Hepatocyte (in vitro differentiated cells): ENCODE measurements around the gene GADD45GIP1. TPM values are rescaled to one million over a fixed set of nuclear protein-coding genes. Genes with fewer than 3 reads are reported as not detected.
"Not testable (repeated sequence)": the region's sequence is repeated elsewhere in the genome, so short reads cannot be mapped to it uniquely, and the experiment has no call there.

Experiments used
- DNase-seq: peaks from one replicate; pipeline ENCODE4 v3.0.0-alpha.2; 2016; ENCODE audit warnings: low spot score
- H2AFZ ChIP-seq: fragments of 200-600 bp; sonication (generic); 2 replicates; pipeline ENCODE4 v1.6.0; 2016; ENCODE audit warnings: antibody characterized with exemption, mild to moderate bottlenecking
- H3K27ac ChIP-seq: fragments of 200-600 bp; sonication (generic); 2 replicates; pipeline ENCODE4 v1.5.1; 2016; ENCODE audit warnings: mild to moderate bottlenecking
- H3K27me3 ChIP-seq: fragments of 200-600 bp; sonication (generic); 2 replicates; pipeline ENCODE4 v1.6.1; 2016
- H3K36me3 ChIP-seq: fragments of 200-600 bp; sonication (generic); replicated peaks from 2 replicates; pipeline ENCODE4 v1.5.1; 2016; ENCODE audit warnings: low read depth; ENCODE audit not compliant: insufficient read depth
- H3K4me1 ChIP-seq: fragments of 200-600 bp; sonication (generic); 2 replicates; pipeline ENCODE4 v1.5.1; 2016; ENCODE audit warnings: mild to moderate bottlenecking, moderate library complexity; ENCODE audit not compliant: insufficient read depth
- H3K4me2 ChIP-seq: fragments of 200-600 bp; sonication (generic); 2 replicates; pipeline ENCODE4 v1.6.0; 2016
- H3K4me3 ChIP-seq: fragments of 200-600 bp; sonication (generic); 2 replicates; pipeline ENCODE4 v1.5.1; 2016; ENCODE audit warnings: mild to moderate bottlenecking
- H3K79me2 ChIP-seq: fragments of 200-600 bp; sonication (generic); 2 replicates; pipeline ENCODE4 v1.6.0; 2017; ENCODE audit warnings: mild to moderate bottlenecking
- H3K9me2 ChIP-seq: fragments of 200-600 bp; sonication (generic); replicated peaks from 2 replicates; pipeline ENCODE4 v1.6.0; 2017; ENCODE audit warnings: mild to moderate bottlenecking; ENCODE audit not compliant: insufficient read depth
- H3K9me3 ChIP-seq: fragments of 200-600 bp; sonication (generic); 2 replicates; pipeline ENCODE4 v1.5.1; 2016; ENCODE audit warnings: low read depth, mild to moderate bottlenecking
- H4K20me1 ChIP-seq: fragments of 200-600 bp; sonication (generic); 2 replicates; pipeline ENCODE4 v1.6.0; 2016; ENCODE audit warnings: mild to moderate bottlenecking; ENCODE audit not compliant: insufficient read depth, poor library complexity, severe bottlenecking
- EZH2 ChIP-seq: fragments of 200-600 bp; sonication (generic); IDR thresholded peaks from 2 replicates; pipeline ENCODE4 v1.6.1; 2016; ENCODE audit warnings: antibody characterized with exemption, mild to moderate bottlenecking, borderline replicate concordance
- EZH2phosphoT487 ChIP-seq: fragments of 200-600 bp; sonication (generic); IDR thresholded peaks from one replicate; pipeline ENCODE4 v1.6.1; 2018; ENCODE audit warnings: antibody characterized with exemption, mild to moderate bottlenecking, low read depth, moderate library complexity; ENCODE audit not compliant: unreplicated experiment, severe bottlenecking
- WGBS: methylation state at CpG from one replicate; pipeline ENCODE4 v1.1.6; 2016; ENCODE audit warnings: low lambda C conversion rate; ENCODE audit errors: missing lambda C conversion rate; 5-methylcytosine and 5-hydroxymethylcytosine counted together
- polyA plus RNA-seq: library from polyadenylated mRNA; unstranded; fragments of >200 nt; fragmentation: Nextera tagmentation; extraction: Ambion mirVana; gene quantifications from 2 replicates; pipeline ENCODE4 v1.2.1, GENCODE V29; 2016
- total RNA-seq: library from RNA; depleted of rRNA; stranded (reverse); fragments of >200 nt; gene quantifications from 2 replicates; pipeline ENCODE4 v1.2.3, GENCODE V29; 2014
- TF ChIP-seq, protein P1 (sequence below): fragments of 200-600 bp; sonication (generic); IDR thresholded peaks from 2 replicates; pipeline ENCODE4 v1.5.1; 2016; ENCODE audit warnings: antibody characterized with exemption, mild to moderate bottlenecking; ENCODE audit not compliant: poor library complexity

Gene GADD45GIP1
- total and polyA plus RNA-seq, 2 experiments from 2014 or later: 21.0 to 109 TPM

- Histone ChIP-seq H3K4me2 (no peak overlapping the region), H4K20me1 (no peaks in the 10 kb centered on the region)
- TF ChIP-seq, protein P1, sequence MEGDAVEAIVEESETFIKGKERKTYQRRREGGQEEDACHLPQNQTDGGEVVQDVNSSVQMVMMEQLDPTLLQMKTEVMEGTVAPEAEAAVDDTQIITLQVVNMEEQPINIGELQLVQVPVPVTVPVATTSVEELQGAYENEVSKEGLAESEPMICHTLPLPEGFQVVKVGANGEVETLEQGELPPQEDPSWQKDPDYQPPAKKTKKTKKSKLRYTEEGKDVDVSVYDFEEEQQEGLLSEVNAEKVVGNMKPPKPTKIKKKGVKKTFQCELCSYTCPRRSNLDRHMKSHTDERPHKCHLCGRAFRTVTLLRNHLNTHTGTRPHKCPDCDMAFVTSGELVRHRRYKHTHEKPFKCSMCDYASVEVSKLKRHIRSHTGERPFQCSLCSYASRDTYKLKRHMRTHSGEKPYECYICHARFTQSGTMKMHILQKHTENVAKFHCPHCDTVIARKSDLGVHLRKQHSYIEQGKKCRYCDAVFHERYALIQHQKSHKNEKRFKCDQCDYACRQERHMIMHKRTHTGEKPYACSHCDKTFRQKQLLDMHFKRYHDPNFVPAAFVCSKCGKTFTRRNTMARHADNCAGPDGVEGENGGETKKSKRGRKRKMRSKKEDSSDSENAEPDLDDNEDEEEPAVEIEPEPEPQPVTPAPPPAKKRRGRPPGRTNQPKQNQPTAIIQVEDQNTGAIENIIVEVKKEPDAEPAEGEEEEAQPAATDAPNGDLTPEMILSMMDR: no peak
- no peak for TF ChIP-seq EZH2
These were observed 25.6 kb upstream of the GADD45GIP1 start for GRCh38 chr19:12982648-12983047.

GRCh38 chr19:12979974-12980373 is 23.0 kb upstream of the GADD45GIP1 start:
- Histone ChIP-seq H3K9me3 (no peaks in the 10 kb centered on the region), H3K4me2 (no peak overlapping the region), H3K4me3 (no peak overlapping the region), H3K27ac (no peak overlapping the region), H3K27me3 (peaks cover 21% of the 10 kb centered on the region), H2AFZ (no peak overlapping the region), H4K20me1 (no peaks in the 10 kb centered on the region), H3K79me2 (no peaks in the 10 kb centered on the region), H3K9me2 (no peaks in the 10 kb centered on the region), H3K36me3 (no peaks in the 10 kb centered on the region), H3K4me1 (peaks cover 7% of the 10 kb centered on the region)
- DNase-seq: no peak
- 74% methylated on average over 3 of the region's 3 CpGs for WGBS
- TF ChIP-seq EZH2 (no peak), EZH2phosphoT487 (no peak)
- TF ChIP-seq, protein P1: no peak

More at GRCh38 chr19:12982648-12983047, 25.6 kb upstream of the GADD45GIP1 start:
- Histone ChIP-seq H3K9me3 (no peaks in the 10 kb centered on the region), H3K9me2 (no peaks in the 10 kb centered on the region), H3K4me1 (peaks cover 11% of the 10 kb centered on the region), H3K79me2 (no peaks in the 10 kb centered on the region), H3K4me3 (no peak overlapping the region), H2AFZ (no peak overlapping the region), H3K27me3 (peaks cover 21% of the 10 kb centered on the region), H3K36me3 (no peaks in the 10 kb centered on the region), H3K27ac (no peak overlapping the region)
- DNase-seq: no peak
- WGBS: 86% methylated on average over 5 of the region's 6 CpGs

DNA sequence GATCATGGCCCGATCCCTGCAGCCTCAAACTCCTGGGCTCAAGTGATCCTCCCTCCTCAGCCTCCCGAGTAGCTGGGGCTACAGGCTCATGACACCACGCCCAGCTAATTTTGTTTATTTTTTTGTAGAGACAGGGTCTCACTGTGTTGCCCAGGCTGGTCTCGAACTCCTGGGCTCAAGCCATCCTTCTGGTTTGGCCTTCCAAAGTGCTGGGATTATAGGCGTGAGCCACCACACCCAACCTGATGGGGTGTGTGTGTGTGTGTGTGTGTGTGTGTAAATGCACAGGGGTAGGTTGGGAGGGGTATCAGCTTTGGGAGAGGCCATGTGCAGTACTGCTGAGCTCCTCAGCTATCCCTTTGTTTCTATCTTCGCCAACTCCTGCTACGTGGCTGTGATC is 19.1 kb upstream of the GADD45GIP1 start:
- not testable (repeated sequence) for H3K36me3 ChIP-seq, H3K79me2 ChIP-seq, H3K9me2 ChIP-seq, H3K27me3 ChIP-seq, H3K4me3 ChIP-seq, H3K4me1 ChIP-seq, H2AFZ ChIP-seq, H4K20me1 ChIP-seq, H3K9me3 ChIP-seq, H3K4me2 ChIP-seq, DNase-seq, H3K27ac ChIP-seq
- WGBS: 82% methylated on average over 7 of the region's 7 CpGs

- Histone ChIP-seq H3K27ac (no peak overlapping the region), H3K36me3 (no peaks in the 10 kb centered on the region), H3K27me3 (no peaks in the 10 kb centered on the region), H3K9me3 (no peaks in the 10 kb centered on the region), H3K4me2 (no peak overlapping the region), H3K79me2 (no peaks in the 10 kb centered on the region), H3K4me1 (no peaks in the 10 kb centered on the region), H4K20me1 (no peaks in the 10 kb centered on the region), H3K9me2 (no peaks in the 10 kb centered on the region), H3K4me3 (no peak overlapping the region), H2AFZ (no peak overlapping the region)
- 82% methylated on average over 3 of the region's 17 CpGs for WGBS
- DNase-seq: no peak
- no peak for TF ChIP-seq EZH2phosphoT487
- TF ChIP-seq, protein P1: no peak
- no peak for TF ChIP-seq EZH2
These were observed 18.3 kb upstream of the GADD45GIP1 start for GRCh38 chr19:12975221-12975741.
